AG08396 (cell line): Measurements from ENCODE around the gene ASIC1.
A peak's percentile ranks its signal among the peaks of the same experiment; 100 is the strongest.

ENCODE experiments used
- DNase-seq: peaks from one replicate; pipeline ENCODE4 v3.0.0; 2012; ENCODE audit warnings: low spot score, mixed read lengths

Gene ASIC1

DNA sequence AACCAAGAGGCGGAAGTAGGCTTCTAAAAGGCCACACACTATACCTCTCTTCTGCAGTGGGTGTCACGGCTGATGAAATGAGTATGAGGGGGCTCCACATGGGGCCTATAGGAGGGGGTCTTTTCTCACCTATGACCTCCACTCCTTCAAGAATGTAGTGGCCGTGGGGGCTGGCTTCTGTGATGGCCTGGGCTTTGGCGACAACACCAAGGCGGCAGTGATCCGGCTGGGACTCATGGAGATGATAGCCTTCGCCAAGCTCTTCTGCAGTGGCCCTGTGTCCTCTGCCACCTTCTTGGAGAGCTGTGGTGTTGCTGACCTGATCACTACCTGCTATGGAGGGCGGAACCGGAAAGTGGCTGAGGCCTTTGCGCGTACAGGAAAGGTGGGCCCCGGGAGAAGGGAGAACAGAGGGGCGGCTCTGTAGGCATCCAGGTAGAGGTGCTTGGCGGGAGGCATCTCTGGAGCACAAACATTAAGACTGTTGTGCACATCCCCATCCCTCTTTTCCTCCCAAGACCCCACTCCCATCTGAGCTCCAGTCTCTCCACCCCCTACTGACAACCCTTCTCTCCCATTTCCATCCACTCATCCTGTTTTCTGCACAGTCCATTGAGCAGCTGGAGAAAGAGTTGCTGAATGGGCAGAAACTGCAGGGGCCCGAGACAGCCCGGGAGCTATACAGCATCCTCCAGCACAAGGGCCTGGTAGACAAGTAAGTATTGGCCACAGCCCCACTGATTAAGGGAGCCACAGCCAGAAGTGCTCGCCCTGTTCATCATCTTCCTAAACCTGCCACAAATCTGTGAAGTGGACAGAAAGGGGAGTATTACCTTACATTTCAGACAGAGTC lies 50.2 kb downstream of the ASIC1 start:
- DNase-seq: no peak

DNA sequence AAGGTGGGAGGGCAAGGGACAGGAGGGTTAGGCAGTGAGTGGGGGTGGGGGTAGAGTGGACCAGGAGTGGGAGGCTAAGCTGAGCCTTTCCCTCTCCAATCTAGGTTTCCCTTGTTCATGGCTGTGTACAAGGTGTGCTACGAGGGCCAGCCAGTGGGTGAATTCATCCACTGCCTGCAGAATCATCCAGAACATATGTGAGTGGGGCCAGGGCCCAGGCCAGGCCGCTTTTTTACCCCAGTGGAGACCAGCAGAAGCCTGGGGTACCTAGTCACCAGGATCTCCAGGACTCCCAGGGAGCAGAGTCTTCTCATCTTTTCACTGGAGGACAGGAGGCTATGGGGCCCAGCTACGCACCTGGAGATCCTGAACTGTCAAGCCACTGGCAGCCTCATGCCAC lies 51.9 kb downstream of the ASIC1 start:
- DNase-seq: no peak

DNA sequence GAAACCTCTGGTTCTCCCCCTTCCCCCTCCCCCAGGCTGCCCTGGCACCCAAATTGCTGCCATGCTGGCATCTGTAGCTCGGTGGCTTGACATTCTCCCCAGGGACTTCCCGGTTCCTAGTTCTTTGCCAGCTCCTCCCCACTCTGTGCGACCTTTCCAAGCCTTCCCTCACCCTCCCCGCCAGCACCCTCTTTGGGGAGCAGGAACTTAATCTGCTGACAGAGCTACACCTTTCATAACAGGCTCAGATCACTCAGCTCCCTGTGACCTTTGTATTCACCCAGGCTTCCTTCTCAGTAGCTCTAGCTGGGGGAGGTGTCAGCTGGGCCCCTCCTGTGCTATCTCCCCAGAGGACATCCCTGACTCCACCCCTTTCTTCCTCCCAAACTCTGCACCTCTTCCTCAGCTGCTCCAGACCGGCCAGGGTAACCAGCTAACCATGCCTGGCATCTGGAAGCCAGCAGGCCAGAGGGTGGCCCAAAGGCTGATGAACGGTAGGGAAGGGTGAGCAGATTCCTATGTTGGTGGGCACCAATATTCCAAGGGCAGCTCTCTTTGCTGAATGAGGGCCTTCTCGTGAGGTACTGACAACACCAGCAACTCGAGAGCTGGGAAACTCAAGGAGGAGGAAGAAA lies 52.8 kb downstream of the ASIC1 start:
- no peak for DNase-seq

GRCh38 chr12:50110762-50111351 lies 53.5 kb downstream of the ASIC1 start:
- DNase-seq: peak; percentile 34

GRCh38 chr12:50111395-50111692 lies 53.9 kb downstream of the ASIC1 start:
- DNase-seq: no peak

GRCh38 chr12:50111693-50112455 lies 54.5 kb downstream of the ASIC1 start, which contains the start of gene COX14:
Gene COX14, plus strand, starts transcription at chr12:50112236. Its CDS starts 7,808 bp downstream, at chr12:50120044.
- DNase-seq: peak; percentile 97

DNA sequence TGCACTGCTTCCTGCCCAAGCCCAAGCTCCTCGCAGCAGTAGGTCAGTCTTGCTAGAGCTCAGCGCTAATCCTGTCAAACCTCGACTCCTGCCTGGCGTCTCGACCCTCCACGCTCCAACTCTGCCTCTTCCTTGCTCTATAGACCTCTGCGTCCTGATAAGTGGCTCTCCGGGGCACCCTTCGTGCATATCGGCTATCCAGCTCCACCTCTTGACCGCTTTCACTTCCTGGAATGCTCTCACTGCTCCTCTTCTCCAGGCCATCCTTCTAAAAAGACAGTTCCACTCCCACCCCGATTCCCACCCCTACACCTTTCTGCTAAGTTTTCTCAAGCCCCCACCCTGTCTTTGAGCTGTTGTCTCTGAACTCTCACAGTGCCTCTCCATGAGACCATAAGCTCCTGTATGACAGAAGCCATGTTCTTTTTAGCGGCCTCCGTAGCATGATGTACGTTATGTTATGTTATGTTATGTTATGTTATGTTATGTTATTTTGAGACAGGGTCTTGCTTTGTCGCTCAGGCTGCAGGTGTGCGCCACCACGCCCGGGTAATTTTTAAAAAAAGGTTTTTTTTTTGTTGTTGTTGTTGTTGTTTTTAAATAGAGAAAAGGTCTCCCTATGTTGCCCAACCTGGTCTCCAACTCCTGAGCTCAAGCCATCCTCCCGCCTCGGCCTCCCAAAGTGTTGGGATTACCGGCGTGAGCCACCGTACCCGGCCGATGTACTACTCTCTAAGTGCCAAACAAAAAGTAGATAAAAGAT lies 55.2 kb downstream of the ASIC1 start:
- DNase-seq: peak; percentile 54

DNA sequence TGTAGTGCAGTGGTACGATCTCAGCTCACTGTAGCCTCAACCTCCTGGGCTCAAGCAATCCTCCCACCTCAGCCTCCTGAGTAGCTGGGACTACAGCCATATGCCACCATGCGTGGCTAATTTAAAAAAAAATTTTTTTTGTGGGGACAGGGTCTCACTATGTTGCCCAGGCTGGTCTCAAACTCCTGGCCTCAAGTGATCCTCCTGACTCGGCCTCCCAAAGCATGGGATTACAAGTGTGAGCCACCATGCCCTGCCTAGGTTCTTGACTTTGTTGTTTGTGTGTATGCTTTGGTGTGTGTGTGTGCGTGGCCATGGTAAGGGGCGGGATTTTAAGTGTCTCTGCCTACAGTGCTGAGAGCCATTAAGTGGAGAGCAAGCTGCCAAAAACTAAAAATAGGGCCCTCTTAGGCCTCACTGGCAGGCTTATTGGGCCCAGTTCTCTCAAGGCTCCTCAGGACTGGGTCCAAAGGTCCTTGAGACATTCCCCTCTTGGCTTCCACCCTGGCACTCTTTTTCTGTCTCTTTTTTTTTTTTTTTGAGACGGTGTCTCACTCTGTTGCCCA lies 59.7 kb downstream of the ASIC1 start:
- no peak for DNase-seq

DNA sequence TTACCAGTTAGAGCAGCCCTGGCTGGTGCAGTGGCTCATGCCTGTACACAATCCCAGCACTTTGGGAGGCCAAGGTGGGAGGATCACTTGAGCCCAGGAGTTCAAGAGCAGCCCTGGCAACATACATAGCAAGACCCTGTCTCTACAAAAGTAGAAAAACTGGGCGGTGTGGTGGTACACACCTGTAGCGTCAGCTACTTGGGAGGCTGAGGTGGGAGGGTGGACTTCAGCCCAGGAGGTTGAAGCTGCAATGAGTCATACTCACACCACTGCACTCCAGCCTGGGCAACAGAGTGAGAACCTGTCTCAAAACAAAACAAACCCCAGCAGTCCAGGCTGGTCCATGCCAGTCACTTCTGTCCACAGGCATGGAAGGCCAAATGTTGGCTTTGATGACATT lies 62.0 kb downstream of the ASIC1 start:
- no peak for DNase-seq

DNA sequence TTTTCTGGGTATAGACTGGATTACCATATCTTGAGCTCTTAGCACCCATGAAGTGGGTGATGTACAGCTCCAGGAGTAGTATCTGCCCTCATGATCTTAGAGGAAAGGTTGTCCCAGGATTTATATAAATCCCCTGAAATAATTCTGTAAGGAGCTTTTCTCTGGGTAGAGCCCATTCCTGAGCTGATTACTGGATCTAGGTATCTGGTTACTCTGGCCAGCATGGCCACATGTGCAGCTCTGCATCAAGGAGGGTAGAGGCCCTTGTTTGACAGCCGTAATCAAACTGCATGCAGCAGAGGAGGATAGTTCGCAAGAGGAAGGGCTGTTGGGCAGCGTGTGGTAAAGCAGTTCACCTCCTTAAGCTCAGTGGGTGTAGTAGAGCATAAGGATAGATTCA lies 63.1 kb downstream of the ASIC1 start:
- no peak for DNase-seq

DNA sequence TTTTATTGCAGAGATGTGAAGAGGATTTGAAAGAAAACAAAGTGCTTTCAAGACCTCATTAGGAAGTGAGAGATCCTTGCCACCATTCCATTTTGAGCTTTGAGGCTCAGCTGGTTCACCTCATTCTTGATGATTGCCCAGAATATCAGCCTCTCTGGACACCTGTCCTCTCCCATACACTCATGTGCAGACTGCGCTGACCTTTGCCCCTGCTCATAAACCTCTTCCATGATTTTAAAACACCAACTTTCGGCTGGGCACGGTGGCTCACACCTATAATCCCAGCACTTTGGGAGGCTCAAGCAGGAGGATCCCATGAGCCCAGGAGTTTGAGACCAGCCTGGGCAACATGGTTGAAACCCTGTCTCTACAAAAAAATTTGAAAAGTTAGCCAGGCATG lies 63.6 kb downstream of the ASIC1 start:
- no peak for DNase-seq

DNA sequence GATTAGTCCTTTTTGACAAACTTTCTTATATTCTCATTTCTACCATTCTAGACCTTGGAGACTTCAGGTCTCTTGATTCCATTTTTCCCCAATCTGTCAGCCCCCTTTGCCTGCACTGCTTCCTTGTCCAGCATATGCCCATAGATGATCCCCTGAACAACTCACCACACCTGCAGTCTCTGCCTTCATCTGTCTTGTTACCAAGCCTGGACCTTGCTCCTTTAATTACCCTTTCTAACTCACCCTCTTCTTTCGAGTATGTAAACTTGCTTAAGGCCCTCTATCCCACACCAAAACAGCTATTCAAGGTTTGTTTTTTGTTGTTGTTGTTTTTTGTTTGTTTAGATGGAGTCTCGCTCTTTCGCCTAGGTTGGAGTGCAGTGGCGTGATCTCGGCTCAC lies 64.2 kb downstream of the ASIC1 start:
- no peak for DNase-seq

DNA sequence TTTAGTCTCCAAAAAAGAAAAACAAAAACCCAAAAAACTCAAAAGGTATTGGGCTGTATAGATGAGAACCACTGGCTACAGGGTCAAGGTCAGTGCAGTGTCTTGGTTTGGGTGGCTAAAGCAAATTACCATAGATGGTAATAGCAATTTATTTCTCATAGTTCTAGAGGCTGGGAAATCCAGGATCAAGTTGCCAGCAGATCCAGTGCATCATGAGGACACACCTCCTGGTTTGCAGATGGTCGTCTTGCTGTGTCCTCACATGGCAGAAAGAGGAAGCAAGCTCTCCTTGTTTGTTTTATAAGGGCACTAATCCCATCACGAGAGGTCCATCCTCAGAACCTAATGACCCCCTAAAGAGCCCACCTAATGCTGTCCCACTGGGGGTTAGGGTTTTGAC lies 65.8 kb downstream of the ASIC1 start:
- no peak for DNase-seq

DNA sequence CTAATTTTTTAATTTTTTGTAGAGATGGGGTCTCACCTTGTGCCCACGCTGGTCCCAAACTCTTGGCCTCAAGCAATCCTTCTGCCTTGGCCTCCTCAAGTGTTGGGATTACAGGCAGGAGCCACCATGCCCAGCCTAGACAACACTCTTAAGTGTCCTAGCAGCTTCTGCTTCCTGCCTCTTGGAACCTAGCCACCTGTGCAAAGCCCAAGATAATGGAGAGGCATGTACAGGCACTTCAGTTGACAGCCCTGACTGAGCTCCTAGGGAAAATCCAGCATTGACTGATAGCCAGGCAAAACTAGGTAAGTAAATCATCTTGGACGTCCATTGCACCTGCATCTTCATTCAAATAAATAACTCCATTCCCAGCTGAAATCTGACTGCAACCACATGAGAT lies 70.2 kb downstream of the ASIC1 start:
- no peak for DNase-seq

- DNase-seq: no peak
These were observed 71.9 kb downstream of the ASIC1 start for GRCh38 chr12:50129290-50129689.

DNA sequence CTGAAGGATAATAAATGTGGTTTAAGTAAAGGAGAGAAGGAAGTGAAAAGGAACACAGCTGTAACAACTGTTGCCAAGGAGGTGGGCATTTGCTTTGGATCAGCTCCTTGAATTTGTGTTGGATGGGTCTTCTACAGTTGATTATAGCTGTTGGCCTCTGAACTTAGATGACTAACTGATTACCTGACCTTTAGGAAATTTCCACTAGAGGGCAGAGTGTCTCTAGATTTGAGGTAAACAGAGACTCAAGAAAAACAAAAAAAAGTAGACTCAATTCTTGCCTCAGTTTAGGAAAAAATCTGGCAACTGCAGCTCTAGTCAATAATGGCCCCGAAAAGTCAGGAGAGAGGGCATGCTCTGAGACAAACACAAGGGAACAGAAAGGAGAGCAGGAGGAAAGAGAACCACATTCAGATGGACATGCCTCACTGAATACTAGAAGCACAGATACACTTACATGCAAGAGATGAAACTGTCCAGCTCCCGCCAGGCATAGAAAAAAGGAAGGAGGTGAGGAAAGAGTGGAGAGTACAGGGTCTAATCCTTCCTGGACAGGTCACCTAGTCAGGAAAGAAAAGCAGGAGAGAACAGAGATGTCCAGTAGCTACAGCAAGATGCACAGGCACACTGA lies 75.2 kb downstream of the ASIC1 start:
- peak; percentile 21 for DNase-seq
